H9 (cell line): ENCODE measurements around the gene SETD3. TPM values are rescaled to one million over a fixed set of nuclear protein-coding genes. Genes with fewer than 3 reads are reported as not detected.

ENCODE experiments used
- DNase-seq: peaks from one replicate; pipeline ENCODE4 v3.0.0-alpha.2; 2017
- H2AFZ ChIP-seq: one replicate; pipeline ENCODE4 v1.6.1; 2013; ENCODE audit warnings: mild to moderate bottlenecking, low read length, control low read depth, moderate library complexity
- H2AK5ac ChIP-seq: 2 replicates; pipeline ENCODE4 v1.6.1; 2013; ENCODE audit warnings: low read length, control low read depth, mixed read lengths; ENCODE audit not compliant: insufficient read length
- H2BK120ac ChIP-seq: one replicate; pipeline ENCODE4 v1.6.1; 2013; ENCODE audit warnings: low read depth, mild to moderate bottlenecking, low read length, control low read depth, inconsistent platforms; ENCODE audit not compliant: poor library complexity, severe bottlenecking
- H2BK12ac ChIP-seq: 2 replicates; pipeline ENCODE4 v1.6.1; 2013; ENCODE audit warnings: low read length, control low read depth, mixed read lengths, low read depth; ENCODE audit not compliant: insufficient read length
- H2BK15ac ChIP-seq: 2 replicates; pipeline ENCODE4 v1.6.1; 2013; ENCODE audit warnings: low read depth, low read length, control low read depth
- H2BK20ac ChIP-seq: one replicate; pipeline ENCODE4 v1.6.1; 2013; ENCODE audit warnings: low read depth, mild to moderate bottlenecking, low read length, control low read depth, inconsistent platforms; ENCODE audit not compliant: poor library complexity, severe bottlenecking
- H2BK5ac ChIP-seq: 2 replicates; pipeline ENCODE4 v1.6.1; 2013; ENCODE audit warnings: low read length, control low read depth, mixed read lengths; ENCODE audit not compliant: insufficient read length
- H3K14ac ChIP-seq: 2 replicates; pipeline ENCODE4 v1.6.1; 2013; ENCODE audit warnings: low read length, control low read depth; ENCODE audit not compliant: insufficient read depth
- H3K18ac ChIP-seq: 2 replicates; pipeline ENCODE4 v1.6.1; 2013; ENCODE audit warnings: low read depth, mild to moderate bottlenecking, mixed read lengths, low read length, control low read depth; ENCODE audit not compliant: insufficient read length
- H3K23ac ChIP-seq: 2 replicates; pipeline ENCODE4 v1.6.1; 2013; ENCODE audit warnings: low read length, control low read depth, mixed read lengths, low read depth; ENCODE audit not compliant: insufficient read length
- H3K23me2 ChIP-seq: 2 replicates; pipeline ENCODE4 v1.6.1; 2013; ENCODE audit warnings: low read depth, mild to moderate bottlenecking, mixed read lengths, low read length, control low read depth; ENCODE audit not compliant: insufficient read length, poor library complexity, severe bottlenecking
- H3K27ac ChIP-seq: 2 replicates; pipeline ENCODE4 v1.5.1; 2013; ENCODE audit warnings: low read length, control low read depth, mixed read lengths, low read depth; ENCODE audit not compliant: insufficient read length
- H3K27me3 ChIP-seq: 2 replicates; pipeline ENCODE4 v1.6.1; 2013; ENCODE audit warnings: low read length, control low read depth, inconsistent platforms; ENCODE audit not compliant: insufficient read depth
- H3K4ac ChIP-seq: 2 replicates; pipeline ENCODE4 v1.6.1; 2013; ENCODE audit warnings: low read depth, mild to moderate bottlenecking, control low read depth, inconsistent platforms, low read length, moderate library complexity
- H3K4me1 ChIP-seq: 2 replicates; pipeline ENCODE4 v1.6.1; 2013; ENCODE audit warnings: low read length, control low read depth, inconsistent platforms; ENCODE audit not compliant: insufficient read depth
- H3K4me2 ChIP-seq: 2 replicates; pipeline ENCODE4 v1.6.1; 2013; ENCODE audit warnings: low read length, control low read depth, mixed read lengths; ENCODE audit not compliant: insufficient read length, insufficient read depth
- H3K56ac ChIP-seq: 2 replicates; pipeline ENCODE4 v1.6.1; 2013; ENCODE audit warnings: low read depth, mild to moderate bottlenecking, mixed read lengths, low read length, control low read depth; ENCODE audit not compliant: insufficient read length
- H3K79me1 ChIP-seq: 2 replicates; pipeline ENCODE4 v1.6.1; 2013; ENCODE audit warnings: low read depth, mild to moderate bottlenecking, moderate library complexity, low read length, control low read depth, inconsistent platforms; ENCODE audit not compliant: insufficient read depth, poor library complexity, severe bottlenecking
- H3K79me2 ChIP-seq: 2 replicates; pipeline ENCODE4 v1.6.1; 2013; ENCODE audit warnings: low read length, control low read depth, inconsistent platforms; ENCODE audit not compliant: insufficient read depth
- H3K9ac ChIP-seq: 2 replicates; pipeline ENCODE4 v1.6.1; 2013; ENCODE audit warnings: low read length, control low read depth, mixed read lengths; ENCODE audit not compliant: insufficient read length; ENCODE audit errors: extremely low read depth
- H3K9me3 ChIP-seq: one replicate; pipeline ENCODE4 v1.6.1; 2013; ENCODE audit warnings: low read depth, low read length, inconsistent platforms; ENCODE audit not compliant: control insufficient read depth
- H3T11ph ChIP-seq: one replicate; pipeline ENCODE4 v1.6.1; 2013; ENCODE audit warnings: mild to moderate bottlenecking, low read length, control low read depth, inconsistent platforms
- H4K20me1 ChIP-seq: one replicate; pipeline ENCODE4 v1.6.1; 2013; ENCODE audit not compliant: control insufficient read depth, insufficient read length, insufficient read depth
- H4K5ac ChIP-seq: 2 replicates; pipeline ENCODE4 v1.6.1; 2013; ENCODE audit warnings: low read depth, mild to moderate bottlenecking, mixed read lengths, low read length, control low read depth; ENCODE audit not compliant: insufficient read length
- H4K8ac ChIP-seq: replicated peaks from 2 replicates; pipeline ENCODE4 v1.6.1; 2013; ENCODE audit warnings: low read length, control low read depth, mixed read lengths, low read depth; ENCODE audit not compliant: insufficient read length
- H4K91ac ChIP-seq: 2 replicates; pipeline ENCODE4 v1.6.1; 2013; ENCODE audit warnings: low read depth, mild to moderate bottlenecking, moderate library complexity, mixed read lengths, low read length, control low read depth; ENCODE audit not compliant: insufficient read length
- H3K27ac Mint-ChIP-seq, 3 experiments: 2 replicates in 2 of 3; 3 replicates in 1 of 3; pipeline ENCODE4 v1.8.0; 2020 to 2021; ENCODE audit warnings: mixed read lengths in 3 of 3, mild to moderate bottlenecking in 1 of 3, moderate library complexity in 1 of 3
- H3K27me3 Mint-ChIP-seq: 2 replicates; pipeline ENCODE4 v1.8.0; 2021; ENCODE audit warnings: low read depth, mild to moderate bottlenecking, moderate library complexity, mixed read lengths
- H3K36me3 Mint-ChIP-seq, 3 experiments: 2 replicates in 2 of 3; 3 replicates in 1 of 3; pipeline ENCODE4 v1.8.0; 2020 to 2021; ENCODE audit warnings: low read depth in 3 of 3, mixed read lengths in 3 of 3; ENCODE audit not compliant: insufficient read depth in 1 of 3
- H3K4me1 Mint-ChIP-seq, 2 experiments: 2 replicates each; pipeline ENCODE4 v1.8.0; 2020; ENCODE audit warnings: mixed read lengths in 2 of 2
- H3K4me3 Mint-ChIP-seq, 2 experiments: 2 replicates in 1 of 2; 3 replicates in 1 of 2; pipeline ENCODE4 v1.8.0; 2020 to 2021; ENCODE audit warnings: mild to moderate bottlenecking in 2 of 2, mixed read lengths in 2 of 2, moderate library complexity in 1 of 2
- H3K9me3 Mint-ChIP-seq, 2 experiments: 2 replicates in 1 of 2; 3 replicates in 1 of 2; pipeline ENCODE4 v1.8.0; 2020; ENCODE audit warnings: mild to moderate bottlenecking in 2 of 2, mixed read lengths in 2 of 2, moderate library complexity in 1 of 2
- CTCF ChIP-seq: fragments of 200-600 bp; sonication (generic); conservative IDR thresholded peaks from 3 replicates; pipeline ENCODE4 v1.8.0; 2021; ENCODE audit warnings: antibody characterized with exemption, mild to moderate bottlenecking
- WGBS: extraction: QIAGEN DNeasy Blood & Tissue Kit; methylation state at CpG from one replicate; pipeline ENCODE4 v1.1.7; 2013; ENCODE audit warnings: missing lambda C conversion rate, low lambda C conversion rate, mixed read lengths; ENCODE audit not compliant: insufficient read length; ENCODE audit errors: extremely low coverage; 5-methylcytosine and 5-hydroxymethylcytosine counted together
- total RNA-seq: library from RNA; stranded (reverse); gene quantifications from 2 replicates; pipeline ENCODE4 v1.2.1, GENCODE V29; 2021

The SETD3 gene
- total RNA-seq, 1 experiment from 2014 or later = 56.7 TPM

- Histone ChIP-seq H3K4me2 (no peak overlapping the region), H3K27ac (no peak overlapping the region), H3K27me3 (no peaks in the 10 kb centered on the region), H3K23ac (no peak overlapping the region), H4K91ac (no peak overlapping the region), H3K56ac (no peak overlapping the region), H4K20me1 (no peaks in the 10 kb centered on the region), H3T11ph (no peak overlapping the region), H3K18ac (no peak overlapping the region), H2BK5ac (no peak overlapping the region), H3K9me3 (no peaks in the 10 kb centered on the region), H3K23me2 (no peaks in the 10 kb centered on the region), H3K9ac (no peak overlapping the region), H2BK12ac (no peak overlapping the region), H2BK20ac (no peak overlapping the region), H3K79me2 (no peaks in the 10 kb centered on the region), H3K14ac (no peak overlapping the region), H4K8ac (no peak overlapping the region), H3K4me1 (peaks cover 3% of the 10 kb centered on the region; the same call in 1 of the 2 replicates), H4K5ac (no peak overlapping the region), H3K79me1 (no peaks in the 10 kb centered on the region), H2BK15ac (no peak overlapping the region), H2AK5ac (no peak overlapping the region), H3K4ac (no peak overlapping the region), H2BK120ac (no peak overlapping the region), H2AFZ (no peak overlapping the region)
- peak; percentile 73 for DNase-seq
- no CpG with 5 or more reads among the region's 12 CpGs for WGBS
- Mint-ChIP-seq H3K9me3 (no peaks in the 10 kb centered on the region), H3K27ac (no peak overlapping the region), H3K4me3 (no peak overlapping the region), H3K4me1 (peaks cover 19 to 27% of the 10 kb centered on the region in 2 experiments), H3K27me3 (no peaks in the 10 kb centered on the region), H3K36me3 (peaks cover 3 to 21% (median 6%) of the 10 kb centered on the region in 3 experiments; a peak in 6 of 7 replicates)
- TF ChIP-seq CTCF = peak; percentile 95
These were observed 87.5 kb downstream of the SETD3 start for GRCh38 chr14:99393059-99393655.
